Measurements from ENCODE around the gene PRICKLE1.
A peak's percentile ranks its signal among the peaks of the same experiment; 100 is the strongest.

The PRICKLE1 gene

GRCh38 chr12:42571327-42572009, 18.1 kb downstream of the PRICKLE1 start:
- ATAC-seq (ENCODE audit: insufficient read depth, low read depth) (no peak), DNase-seq (no peak)
- no peak overlapping the region for H3K4me2 ChIP-seq (ENCODE audit: insufficient read depth, low read length)
- H3K79me2 ChIP-seq (ENCODE audit: insufficient read depth, low read length) = no peaks in the 10 kb centered on the region
- no peak for TF ChIP-seq EZH2 (IDR thresholded peaks at IDR 0.05; ENCODE audit: borderline replicate concordance, low read depth, low read length, severe bottlenecking)
- TF ChIP-seq, protein P1, sequence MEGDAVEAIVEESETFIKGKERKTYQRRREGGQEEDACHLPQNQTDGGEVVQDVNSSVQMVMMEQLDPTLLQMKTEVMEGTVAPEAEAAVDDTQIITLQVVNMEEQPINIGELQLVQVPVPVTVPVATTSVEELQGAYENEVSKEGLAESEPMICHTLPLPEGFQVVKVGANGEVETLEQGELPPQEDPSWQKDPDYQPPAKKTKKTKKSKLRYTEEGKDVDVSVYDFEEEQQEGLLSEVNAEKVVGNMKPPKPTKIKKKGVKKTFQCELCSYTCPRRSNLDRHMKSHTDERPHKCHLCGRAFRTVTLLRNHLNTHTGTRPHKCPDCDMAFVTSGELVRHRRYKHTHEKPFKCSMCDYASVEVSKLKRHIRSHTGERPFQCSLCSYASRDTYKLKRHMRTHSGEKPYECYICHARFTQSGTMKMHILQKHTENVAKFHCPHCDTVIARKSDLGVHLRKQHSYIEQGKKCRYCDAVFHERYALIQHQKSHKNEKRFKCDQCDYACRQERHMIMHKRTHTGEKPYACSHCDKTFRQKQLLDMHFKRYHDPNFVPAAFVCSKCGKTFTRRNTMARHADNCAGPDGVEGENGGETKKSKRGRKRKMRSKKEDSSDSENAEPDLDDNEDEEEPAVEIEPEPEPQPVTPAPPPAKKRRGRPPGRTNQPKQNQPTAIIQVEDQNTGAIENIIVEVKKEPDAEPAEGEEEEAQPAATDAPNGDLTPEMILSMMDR (IDR thresholded peaks at IDR 0.05; ENCODE audit: borderline replicate concordance, extremely low read depth, low read length, poor library complexity, severe bottlenecking) = no peak
- H4K20me1 ChIP-seq (ENCODE audit: insufficient read depth, low read length) = no peaks in the 10 kb centered on the region
- H3K4me1 ChIP-seq (ENCODE audit: insufficient read depth, low read length) = no peaks in the 10 kb centered on the region
- H3K27ac ChIP-seq (ENCODE audit: low read length) = no peak overlapping the region
- no peaks in the 10 kb centered on the region for H3K36me3 ChIP-seq (ENCODE audit: insufficient read depth, low read length)
- H3K27me3 ChIP-seq (ENCODE audit: insufficient read depth, low read length, poor library complexity) = no peaks in the 10 kb centered on the region
- no peak overlapping the region for H2AFZ ChIP-seq (ENCODE audit: low read depth, low read length)
- H3K9me3 ChIP-seq (ENCODE audit: insufficient read depth, low read length, severe bottlenecking) = no peaks in the 10 kb centered on the region
- H3K9ac ChIP-seq (ENCODE audit: low read depth, low read length) = no peak overlapping the region
- no peak overlapping the region for H3K4me3 ChIP-seq (ENCODE audit: low read depth in 1 of 2, low read length in 2 of 2)

DNA sequence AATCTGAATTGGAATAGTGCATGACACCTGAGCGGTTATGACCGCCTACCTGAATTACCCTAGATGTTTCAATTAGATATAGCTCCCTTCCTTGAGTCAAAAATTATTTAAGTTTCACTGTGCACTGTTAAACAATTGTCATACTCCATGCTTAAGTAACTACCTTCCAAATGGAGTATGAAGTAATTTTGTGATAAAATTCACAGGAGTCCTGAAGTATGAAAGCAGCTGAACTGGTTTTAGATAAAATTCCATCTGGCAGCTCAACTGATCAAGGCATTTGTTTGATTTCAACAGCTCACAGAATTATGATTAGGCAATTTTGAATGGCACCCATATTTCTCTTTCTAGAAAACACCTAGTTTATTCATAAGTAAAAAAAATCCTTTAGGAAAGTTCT, 19.5 kb downstream of the PRICKLE1 start:
- Histone ChIP-seq H3K4me2 (ENCODE audit: insufficient read depth, low read length) (no peak overlapping the region), H3K9me3 (ENCODE audit: insufficient read depth, low read length, severe bottlenecking) (no peaks in the 10 kb centered on the region), H3K27me3 (ENCODE audit: insufficient read depth, low read length, poor library complexity) (no peaks in the 10 kb centered on the region), H3K79me2 (ENCODE audit: insufficient read depth, low read length) (no peaks in the 10 kb centered on the region), H3K4me1 (ENCODE audit: insufficient read depth, low read length) (no peaks in the 10 kb centered on the region), H3K4me3 (ENCODE audit: low read depth in 1 of 2, low read length in 2 of 2) (no peak overlapping the region), H4K20me1 (ENCODE audit: insufficient read depth, low read length) (no peaks in the 10 kb centered on the region), H3K9ac (ENCODE audit: low read depth, low read length) (no peak overlapping the region), H3K27ac (ENCODE audit: low read length) (no peak overlapping the region), H2AFZ (ENCODE audit: low read depth, low read length) (no peak overlapping the region), H3K36me3 (ENCODE audit: insufficient read depth, low read length) (no peaks in the 10 kb centered on the region)
- ATAC-seq (ENCODE audit: insufficient read depth, low read depth) = no peak
- TF ChIP-seq EZH2 (IDR thresholded peaks at IDR 0.05; ENCODE audit: borderline replicate concordance, low read depth, low read length, severe bottlenecking) = no peak
- TF ChIP-seq, protein P1 (IDR thresholded peaks at IDR 0.05; ENCODE audit: borderline replicate concordance, extremely low read depth, low read length, poor library complexity, severe bottlenecking) = no peak
- DNase-seq = no peak

- Histone ChIP-seq H3K27ac (ENCODE audit: low read length) (no peak overlapping the region), H3K36me3 (ENCODE audit: insufficient read depth, low read length) (no peaks in the 10 kb centered on the region), H3K4me1 (ENCODE audit: insufficient read depth, low read length) (no peaks in the 10 kb centered on the region), H4K20me1 (ENCODE audit: insufficient read depth, low read length) (no peaks in the 10 kb centered on the region), H3K4me2 (ENCODE audit: insufficient read depth, low read length) (no peak overlapping the region), H3K9ac (ENCODE audit: low read depth, low read length) (no peak overlapping the region), H3K9me3 (ENCODE audit: insufficient read depth, low read length, severe bottlenecking) (no peaks in the 10 kb centered on the region), H3K27me3 (ENCODE audit: insufficient read depth, low read length, poor library complexity) (no peaks in the 10 kb centered on the region), H3K79me2 (ENCODE audit: insufficient read depth, low read length) (no peaks in the 10 kb centered on the region), H3K4me3 (ENCODE audit: low read depth in 1 of 2, low read length in 2 of 2) (no peak overlapping the region), H2AFZ (ENCODE audit: low read depth, low read length) (no peak overlapping the region)
- ATAC-seq (ENCODE audit: insufficient read depth, low read depth) (no peak), DNase-seq (peak; percentile 5)
- TF ChIP-seq, protein P1 (IDR thresholded peaks at IDR 0.05; ENCODE audit: borderline replicate concordance, extremely low read depth, low read length, poor library complexity, severe bottlenecking) = peak; percentile 69
- TF ChIP-seq EZH2 (IDR thresholded peaks at IDR 0.05; ENCODE audit: borderline replicate concordance, low read depth, low read length, severe bottlenecking) = no peak
Measured at GRCh38 chr12:42568952-42569915, 20.3 kb downstream of the PRICKLE1 start.
